HEK293T (cell line): Measurements from ENCODE around the gene C1orf216.
"Not testable (repeated sequence)": the region's sequence is repeated elsewhere in the genome, so short reads cannot be mapped to it uniquely, and the experiment has no call there.

Experiments used
- CTCF ChIA-PET: fragments of 350-600 bp; formaldehyde crosslinking; extraction: SDS; loops from one replicate; lab custom pipeline; 2021; ENCODE audit warnings: antibody characterized with exemption, inconsistent platforms; lab: Yijun Ruan, JAX
- POLR2A ChIA-PET: fragments of 350-600 bp; formaldehyde crosslinking; extraction: SDS; loops from one replicate; lab custom pipeline; 2020; ENCODE audit warnings: antibody characterized with exemption, inconsistent platforms; lab: Yijun Ruan, JAX
- DNase-seq: peaks from one replicate; pipeline ENCODE4 v3.0.0; 2012; ENCODE audit warnings: mixed read lengths; ENCODE audit errors: extremely low spot score
- ARNT ChIP-seq: fragments of 450-650 bp; IDR thresholded peaks from 2 replicates; pipeline ENCODE4 v1.6.1; 2017; ENCODE audit warnings: mild to moderate bottlenecking
- BHLHE40 ChIP-seq: fragments of 450-650 bp; IDR thresholded peaks from 2 replicates; pipeline ENCODE4 v1.6.1; 2016; ENCODE audit warnings: mild to moderate bottlenecking, moderate library complexity, borderline replicate concordance
- CTBP1 ChIP-seq: fragments of 450-650 bp; IDR thresholded peaks from 2 replicates; pipeline ENCODE4 v1.6.1; 2016; ENCODE audit warnings: borderline replicate concordance
- ELF4 ChIP-seq: fragments of 450-650 bp; IDR thresholded peaks from 2 replicates; pipeline ENCODE4 v1.6.1; 2017; ENCODE audit warnings: antibody characterized with exemption
- FOXA1 ChIP-seq: fragments of 450-650 bp; IDR thresholded peaks from 2 replicates; pipeline ENCODE4 v1.6.1; 2016; ENCODE audit warnings: mild to moderate bottlenecking
- FOXK2 ChIP-seq: fragments of 450-650 bp; IDR thresholded peaks from 2 replicates; pipeline ENCODE4 v1.6.1; 2016; ENCODE audit warnings: mild to moderate bottlenecking
- FOXM1 ChIP-seq: fragments of 450-650 bp; IDR thresholded peaks from 2 replicates; pipeline ENCODE4 v1.6.1; 2017; ENCODE audit warnings: mild to moderate bottlenecking, borderline replicate concordance
- HDGF ChIP-seq: fragments of 450-650 bp; IDR thresholded peaks from 2 replicates; pipeline ENCODE4 v1.6.1; 2017; ENCODE audit warnings: antibody characterized with exemption, borderline replicate concordance
- L3MBTL2 ChIP-seq: fragments of 450-650 bp; conservative IDR thresholded peaks from 2 replicates; pipeline ENCODE4 v1.6.1; 2016; ENCODE audit warnings: mild to moderate bottlenecking
- LEF1 ChIP-seq: fragments of 450-650 bp; IDR thresholded peaks from 2 replicates; pipeline ENCODE4 v1.6.1; 2017; ENCODE audit warnings: mild to moderate bottlenecking, borderline replicate concordance
- NFRKB ChIP-seq: fragments of 450-650 bp; IDR thresholded peaks from 2 replicates; pipeline ENCODE4 v1.6.1; 2016; ENCODE audit warnings: mild to moderate bottlenecking, moderate library complexity
- SP1 ChIP-seq: fragments of 450-650 bp; IDR thresholded peaks from 2 replicates; pipeline ENCODE4 v1.6.1; 2017
- SUZ12 ChIP-seq: fragments of 450-650 bp; IDR thresholded peaks from 2 replicates; pipeline ENCODE4 v1.6.1; 2016; ENCODE audit warnings: mild to moderate bottlenecking
- TARDBP ChIP-seq: fragments of 450-650 bp; IDR thresholded peaks from 2 replicates; pipeline ENCODE4 v1.6.1; 2016
- ZNF384 ChIP-seq: fragments of 450-650 bp; IDR thresholded peaks from 2 replicates; pipeline ENCODE4 v1.6.1; 2016
- TF ChIP-seq, protein P1 (sequence below): fragments of 450-650 bp; IDR thresholded peaks from 2 replicates; pipeline ENCODE4 v1.6.1; 2016

The C1orf216 gene

DNA sequence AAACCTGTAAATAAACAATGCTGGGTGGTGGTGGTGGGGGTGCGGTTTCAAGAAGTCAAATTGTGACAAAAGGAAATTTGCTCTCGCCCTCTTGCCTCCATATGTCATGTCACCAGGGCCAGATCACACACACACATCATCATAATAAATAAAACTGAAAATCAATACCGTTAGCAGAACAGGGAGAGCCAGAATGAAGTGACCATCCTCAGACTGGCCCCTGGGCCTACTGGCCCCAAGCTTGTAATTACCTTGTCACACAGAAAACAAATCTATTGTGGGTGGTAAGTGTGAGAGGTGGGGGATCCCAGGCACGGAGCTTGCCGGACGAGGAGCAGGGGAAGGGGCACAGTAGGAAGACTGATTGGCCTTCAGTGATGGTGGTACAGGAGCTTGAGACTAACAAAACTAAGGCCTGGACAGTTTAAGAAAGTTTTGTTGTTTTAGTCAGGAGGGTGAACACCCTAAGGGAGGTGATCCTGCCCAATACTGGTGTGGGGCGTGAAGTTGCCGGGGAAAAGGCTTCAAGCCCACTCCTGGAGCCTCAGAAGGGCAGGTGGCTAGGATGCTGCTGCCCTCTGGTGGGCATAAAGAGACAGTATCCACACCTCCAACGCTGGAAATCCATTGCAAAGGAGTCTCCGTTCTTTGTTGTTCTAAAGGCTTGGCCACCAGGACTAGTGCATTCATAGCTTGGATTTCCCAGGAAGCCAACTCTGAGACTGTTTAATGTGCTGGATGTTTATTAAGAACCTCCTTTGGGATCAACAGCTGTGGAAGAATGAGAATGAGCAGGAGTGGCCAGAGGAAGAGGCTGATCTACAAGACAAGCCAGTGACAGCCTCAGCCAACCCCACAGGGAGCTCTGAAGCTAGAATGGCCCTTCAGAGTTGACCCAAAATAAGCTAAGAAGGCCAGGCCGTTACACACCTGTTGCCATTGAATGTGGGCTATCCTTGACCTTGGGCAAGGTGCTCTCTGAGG is 8.1 kb upstream of the C1orf216 start:
- TF ChIP-seq SUZ12 (no peak), L3MBTL2 (no peak), BHLHE40 (no peak), LEF1 (no peak), FOXK2 (no peak), ELF4 (no peak), SP1 (no peak), HDGF (no peak), NFRKB (no peak), TARDBP (no peak), ARNT (no peak), ZNF384 (no peak), FOXM1 (no peak), CTBP1 (no peak), FOXA1 (no peak)
- TF ChIP-seq, protein P1, sequence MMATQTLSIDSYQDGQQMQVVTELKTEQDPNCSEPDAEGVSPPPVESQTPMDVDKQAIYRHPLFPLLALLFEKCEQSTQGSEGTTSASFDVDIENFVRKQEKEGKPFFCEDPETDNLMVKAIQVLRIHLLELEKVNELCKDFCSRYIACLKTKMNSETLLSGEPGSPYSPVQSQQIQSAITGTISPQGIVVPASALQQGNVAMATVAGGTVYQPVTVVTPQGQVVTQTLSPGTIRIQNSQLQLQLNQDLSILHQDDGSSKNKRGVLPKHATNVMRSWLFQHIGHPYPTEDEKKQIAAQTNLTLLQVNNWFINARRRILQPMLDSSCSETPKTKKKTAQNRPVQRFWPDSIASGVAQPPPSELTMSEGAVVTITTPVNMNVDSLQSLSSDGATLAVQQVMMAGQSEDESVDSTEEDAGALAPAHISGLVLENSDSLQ, result no peak
- peak; percentile 81 for DNase-seq
- ChIA-PET CTCF (interaction anchor here (0.7 to 2.6 kb wide), 19 partner anchors 10 to 276 kb away, joined by 3 to 29 read pairs (median 4); partner anchors contain the start of gene CLSPN), POLR2A (interaction anchor here (3.8 kb wide), 1 partner anchor 43 kb away, joined by 30 read pairs; the partner anchor contains the start of gene CLSPN)

DNA sequence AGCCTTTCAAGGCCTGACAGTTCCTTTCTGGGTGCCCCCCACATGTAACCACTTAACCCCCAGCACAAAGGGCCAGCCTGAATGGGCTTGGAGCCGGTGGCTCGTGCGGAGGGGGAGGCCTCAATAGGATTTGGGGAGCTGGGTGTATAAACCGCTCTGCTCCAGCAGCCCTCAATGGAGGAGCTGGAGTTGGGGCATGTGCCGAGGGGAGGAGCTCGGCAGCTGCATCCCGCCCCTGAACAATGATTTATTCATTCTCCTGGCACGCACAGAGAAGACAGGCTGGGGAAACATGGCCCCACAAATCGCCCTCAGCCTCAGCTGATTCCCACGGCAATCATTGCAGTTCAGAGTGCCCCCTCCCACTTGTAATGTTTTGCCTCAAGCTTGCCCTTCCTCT is 6.9 kb upstream of the C1orf216 start:
- POLR2A ChIA-PET, result interaction anchor here (3.8 kb wide), 1 partner anchor 44 kb away, joined by 30 read pairs; the partner anchor contains the start of gene CLSPN
- TF ChIP-seq, protein P1, result peak; percentile 30; the same call in 1 of the 2 replicates
- no peak for TF ChIP-seq BHLHE40
- CTCF ChIA-PET, result interaction anchor here (1.0 to 2.0 kb wide), 2 partner anchors 10 to 157 kb away, joined by 3 to 8 read pairs; no protein-coding TSS in a partner anchor
- DNase-seq, result no peak

GRCh38 chr1:35717911-35718476 is 690 bp downstream of the C1orf216 start:
- DNase-seq, result no peak
- CTCF ChIA-PET, result interaction anchor here (3.4 kb wide), 1 partner anchor 150 kb away, joined by 32 read pairs; no protein-coding TSS in a partner anchor
- TF ChIP-seq LEF1 (no peak), NFRKB (no peak), FOXK2 (no peak), SP1 (no peak), ELF4 (no peak)
- TF ChIP-seq, protein P1, result no peak
- POLR2A ChIA-PET, result interaction anchor here (1.4 kb wide), 1 partner anchor 52 kb away, joined by 4 read pairs; the partner anchor contains the start of gene CLSPN

DNA sequence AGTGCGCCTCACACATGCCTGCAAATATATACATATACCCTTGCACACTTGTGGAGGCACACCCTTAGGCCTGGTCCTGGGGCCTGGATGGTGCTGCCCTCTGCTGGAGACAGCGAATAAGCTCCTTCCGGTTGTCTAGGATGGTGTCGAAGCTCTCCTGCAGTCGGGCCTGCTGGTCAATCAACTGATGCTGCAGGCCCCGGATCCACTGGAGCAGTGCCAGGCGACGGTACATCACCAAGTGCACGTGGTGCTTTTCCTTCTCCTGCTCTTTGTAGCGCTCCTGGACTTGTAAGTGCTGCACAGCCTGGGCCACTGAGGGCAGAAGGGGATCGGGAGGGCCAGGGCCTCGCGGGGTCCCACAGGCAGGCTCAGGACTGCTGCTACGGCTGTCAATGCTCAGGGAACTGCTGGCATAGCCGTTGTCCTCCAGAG is 3.1 kb downstream of the C1orf216 start:
- ChIA-PET CTCF (interaction anchor here (0.6 to 3.4 kb wide), 27 partner anchors 9 to 642 kb away, joined by 3 to 32 read pairs (median 4); partner anchors contain the start of genes CLSPN, KIAA0319L and NCDN), POLR2A (interaction anchor here (0.6 to 1.4 kb wide), 5 partner anchors 54 to 148 kb away, joined by 3 to 10 read pairs (median 4); partner anchors contain the start of gene CLSPN)
- TF ChIP-seq, protein P1, result peak; percentile 32; the same call in 1 of the 2 replicates
- no peak for TF ChIP-seq BHLHE40

GRCh38 chr1:35714921-35715567 is 3.6 kb downstream of the C1orf216 start:
- TF ChIP-seq TARDBP, result peak; percentile 65
- TF ChIP-seq ARNT, result no peak

More for the DNA sequence above, 3.1 kb downstream of the C1orf216 start:
- peak; percentile 85 for DNase-seq

GRCh38 chr1:35711098-35711497 is 7.6 kb downstream of the C1orf216 start:
- POLR2A ChIA-PET, CTCF ChIA-PET, DNase-seq: not testable (repeated sequence)

More at GRCh38 chr1:35714921-35715567, 3.6 kb downstream of the C1orf216 start:
- ChIA-PET POLR2A (interaction anchor here (0.8 to 1.4 kb wide), 3 partner anchors 55 to 143 kb away, joined by 3 to 10 read pairs (median 3); partner anchors contain the start of gene CLSPN), CTCF (interaction anchor here (0.6 to 3.4 kb wide), 17 partner anchors 8 to 173 kb away, joined by 3 to 32 read pairs (median 5); partner anchors contain the start of genes CLSPN, KIAA0319L and NCDN)
- no peak for DNase-seq
